Astrocyte (in vitro differentiated cells and primary cell): ENCODE results near the gene RNFT2. TPM values are rescaled to one million over a fixed set of nuclear protein-coding genes. Genes with fewer than 3 reads are reported as not detected.

Experiments used
- DNase-seq: peaks from one replicate; pipeline ENCODE4 v3.0.0-alpha.2; 2010; ENCODE audit warnings: low read depth
- FAIRE-seq: peaks from 2 replicates; lab custom pipeline; 2011; peaks lifted over from hg19 to GRCh38; lab: Jason Lieb, UNC
- H2AFZ ChIP-seq: 2 replicates; pipeline ENCODE4 v1.6.0; 2012; ENCODE audit warnings: low read depth, low read length, inconsistent platforms
- H3K27ac ChIP-seq: 2 replicates; pipeline ENCODE4 v1.5.1; 2011; ENCODE audit warnings: low read depth, low read length, inconsistent platforms
- H3K27me3 ChIP-seq: 2 replicates; pipeline ENCODE4 v1.6.0; 2011; ENCODE audit warnings: low read length, inconsistent platforms; ENCODE audit not compliant: insufficient read depth
- H3K36me3 ChIP-seq: 2 replicates; pipeline ENCODE4 v1.5.1; 2011; ENCODE audit warnings: low read length, inconsistent platforms; ENCODE audit not compliant: insufficient read depth
- H3K4me1 ChIP-seq: 2 replicates; pipeline ENCODE4 v1.5.1; 2011; ENCODE audit warnings: low read length, inconsistent platforms; ENCODE audit not compliant: insufficient read depth
- H3K4me2 ChIP-seq: 2 replicates; pipeline ENCODE4 v1.6.0; 2012; ENCODE audit warnings: low read length, inconsistent platforms
- H3K4me3 ChIP-seq: 2 replicates; pipeline ENCODE4 v1.5.1; 2011; ENCODE audit warnings: low read depth, mild to moderate bottlenecking, low read length, inconsistent platforms; ENCODE audit not compliant: insufficient read depth
- H3K79me2 ChIP-seq: 2 replicates; pipeline ENCODE4 v1.6.0; 2012; ENCODE audit warnings: mild to moderate bottlenecking, low read length, inconsistent platforms; ENCODE audit not compliant: insufficient read depth
- H3K9ac ChIP-seq: 2 replicates; pipeline ENCODE4 v1.6.0; 2012; ENCODE audit warnings: mild to moderate bottlenecking, low read length, inconsistent platforms
- H3K9me3 ChIP-seq: 2 replicates; pipeline ENCODE4 v1.5.1; 2012; ENCODE audit warnings: low read depth, mild to moderate bottlenecking, low read length, inconsistent platforms; ENCODE audit not compliant: insufficient read depth
- H4K20me1 ChIP-seq: 2 replicates; pipeline ENCODE4 v1.6.0; 2012; ENCODE audit warnings: low read length, inconsistent platforms; ENCODE audit not compliant: insufficient read depth
- H3K27ac Mint-ChIP-seq: one replicate; pipeline ENCODE4 v1.8.0; 2021; ENCODE audit warnings: mild to moderate bottlenecking, mixed read lengths; ENCODE audit not compliant: unreplicated experiment
- H3K27me3 Mint-ChIP-seq: one replicate; pipeline ENCODE4 v1.8.0; 2021; ENCODE audit warnings: low read depth, mixed read lengths; ENCODE audit not compliant: unreplicated experiment
- H3K36me3 Mint-ChIP-seq: one replicate; pipeline ENCODE4 v1.8.0; 2021; ENCODE audit warnings: low read depth, mixed read lengths; ENCODE audit not compliant: unreplicated experiment
- H3K4me1 Mint-ChIP-seq: one replicate; pipeline ENCODE4 v1.8.0; 2021; ENCODE audit warnings: low read depth, mixed read lengths; ENCODE audit not compliant: unreplicated experiment
- H3K4me3 Mint-ChIP-seq: one replicate; pipeline ENCODE4 v1.8.0; 2021; ENCODE audit warnings: mild to moderate bottlenecking, moderate library complexity, mixed read lengths; ENCODE audit not compliant: unreplicated experiment
- H3K9me3 Mint-ChIP-seq: one replicate; pipeline ENCODE4 v1.8.0; 2021; ENCODE audit warnings: mild to moderate bottlenecking, mixed read lengths; ENCODE audit not compliant: unreplicated experiment
- CTCF ChIP-seq: IDR thresholded peaks from 2 replicates; pipeline ENCODE4 v1.5.1; 2011; ENCODE audit warnings: low read depth, mild to moderate bottlenecking, inconsistent platforms, low read length, moderate library complexity; ENCODE audit not compliant: insufficient read depth
- EZH2 ChIP-seq: IDR thresholded peaks from 2 replicates; pipeline ENCODE4 v1.6.1; 2012; ENCODE audit warnings: mild to moderate bottlenecking, low read length, inconsistent platforms; ENCODE audit not compliant: insufficient read depth
- total RNA-seq: library from RNA; stranded (reverse); gene quantifications from 2 replicates; pipeline ENCODE4 v1.2.1, GENCODE V29; 2021

Gene RNFT2
- total RNA-seq, 1 donor from 2014 or later: 8.9 TPM

- no peaks in the 10 kb centered on the region for H3K27me3 ChIP-seq
- Mint-ChIP-seq H3K36me3 (peaks cover 14% of the 10 kb centered on the region), H3K27ac (no peak overlapping the region), H3K9me3 (no peaks in the 10 kb centered on the region), H3K4me3 (no peak overlapping the region), H3K4me1 (peaks cover under 1% of the 10 kb centered on the region), H3K27me3 (no peaks in the 10 kb centered on the region)
- no peaks in the 10 kb centered on the region for H3K79me2 ChIP-seq
- DNase-seq: no peak
- H4K20me1 ChIP-seq: no peaks in the 10 kb centered on the region
- no peak for FAIRE-seq
- H3K4me1 ChIP-seq: no peaks in the 10 kb centered on the region
- H3K4me3 ChIP-seq: no peak overlapping the region
- no peaks in the 10 kb centered on the region for H3K36me3 ChIP-seq
- no peak overlapping the region for H2AFZ ChIP-seq
- H3K4me2 ChIP-seq: no peak overlapping the region
- H3K9ac ChIP-seq: no peak overlapping the region
- TF ChIP-seq CTCF (no peak), EZH2 (no peak)
- H3K27ac ChIP-seq: no peak overlapping the region
- no peaks in the 10 kb centered on the region for H3K9me3 ChIP-seq
Measured at GRCh38 chr12:116759783-116760621, 21.9 kb downstream of the RNFT2 start.

- H3K4me3 ChIP-seq: no peak overlapping the region
- Mint-ChIP-seq H3K27ac (no peak overlapping the region), H3K9me3 (no peaks in the 10 kb centered on the region)
Measured at GRCh38 chr12:116760622-116761020, 22.5 kb downstream of the RNFT2 start.

More at GRCh38 chr12:116760622-116761020, 22.5 kb downstream of the RNFT2 start:
- peaks cover 5% of the 10 kb centered on the region for H3K4me1 Mint-ChIP-seq
- DNase-seq: no peak
- Histone ChIP-seq H3K9ac (no peak overlapping the region), H3K27ac (no peak overlapping the region), H3K4me2 (no peak overlapping the region), H3K4me1 (no peaks in the 10 kb centered on the region), H3K36me3 (no peaks in the 10 kb centered on the region), H3K27me3 (no peaks in the 10 kb centered on the region), H3K9me3 (no peaks in the 10 kb centered on the region), H2AFZ (no peak overlapping the region), H3K79me2 (no peaks in the 10 kb centered on the region), H4K20me1 (no peaks in the 10 kb centered on the region)
- H3K36me3 Mint-ChIP-seq: peaks cover 14% of the 10 kb centered on the region
- no peak for TF ChIP-seq CTCF
- no peak for TF ChIP-seq EZH2
- no peak for FAIRE-seq
- H3K27me3 Mint-ChIP-seq: no peaks in the 10 kb centered on the region
- H3K4me3 Mint-ChIP-seq: no peak overlapping the region
